ENCODE measurements around the gene RAB20.
A peak's percentile ranks its signal among the peaks of the same experiment; 100 is the strongest.
"Not testable (repeated sequence)": the region's sequence is repeated elsewhere in the genome, so short reads cannot be mapped to it uniquely, and the experiment has no call there.

The RAB20 gene

DNA sequence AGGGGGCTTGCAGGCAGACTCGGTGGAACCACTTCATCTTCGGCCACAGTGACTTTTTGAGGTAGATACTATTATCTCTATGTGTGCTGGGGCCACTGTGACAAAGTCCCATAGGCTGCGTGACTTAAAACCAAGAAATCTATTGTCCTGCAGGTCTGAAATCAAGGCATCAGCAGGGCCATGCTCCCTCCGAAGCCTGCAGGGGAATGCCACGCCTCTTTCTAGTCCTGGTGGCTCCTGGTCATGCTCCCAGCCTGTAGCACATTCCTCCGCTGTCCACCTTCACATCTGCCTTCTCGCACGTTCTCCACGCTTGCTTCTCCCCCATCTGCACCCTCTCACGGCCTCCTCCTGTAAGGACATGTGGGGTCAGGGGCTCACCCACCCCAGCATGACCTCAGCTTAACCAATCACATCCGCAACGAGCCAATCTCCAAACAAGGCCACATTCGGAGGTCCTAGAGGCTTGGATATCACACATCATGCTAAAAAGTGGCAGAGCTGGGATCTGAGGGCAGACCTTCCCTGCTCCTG lies 21.0 kb upstream of the RAB20 start:
- Mint-ChIP-seq H3K4me1 (ENCODE audit: low read depth) (no peaks in the 10 kb centered on the region), H3K4me3 (no peak overlapping the region), H3K9me3 (no peaks in the 10 kb centered on the region), H3K27ac (no peak overlapping the region), H3K36me3 (ENCODE audit: low read depth) (no peaks in the 10 kb centered on the region), H3K27me3 (peaks cover 23% of the 10 kb centered on the region)

DNA sequence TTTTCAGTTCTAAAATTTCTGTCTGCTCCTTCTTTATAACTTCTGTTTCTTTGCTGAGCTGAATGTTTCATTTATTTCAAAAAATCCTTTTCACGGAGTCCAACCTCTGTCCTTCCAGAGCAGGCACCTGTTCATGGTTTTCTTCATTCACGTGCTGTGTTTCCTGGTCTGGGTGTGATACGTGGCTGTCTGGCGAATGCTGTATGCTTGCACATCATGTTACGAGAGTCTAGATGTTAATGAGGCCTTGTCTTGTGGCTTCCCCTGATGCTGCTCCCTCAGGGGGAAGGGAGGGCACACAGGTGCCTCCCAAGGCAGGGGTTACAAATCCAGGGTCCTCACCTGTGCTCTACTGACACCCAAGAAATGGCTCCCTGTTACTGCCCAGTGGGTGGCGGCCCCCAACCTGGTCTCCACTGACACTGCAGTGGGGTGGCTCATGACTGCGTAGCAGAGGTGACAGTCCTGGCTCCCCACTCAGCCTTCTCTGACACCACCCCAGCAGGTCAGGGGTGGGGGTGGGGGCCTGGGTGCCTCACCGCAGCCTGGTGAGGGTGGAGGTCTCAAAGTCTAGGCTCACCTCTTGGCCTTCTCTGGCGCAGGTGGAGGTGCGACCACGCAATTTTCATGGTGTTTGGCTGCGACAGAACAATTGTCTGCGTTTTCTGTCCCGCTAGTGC lies 20.1 kb upstream of the RAB20 start:
- Mint-ChIP-seq H3K36me3 (ENCODE audit: low read depth) (no peaks in the 10 kb centered on the region), H3K9me3 (no peaks in the 10 kb centered on the region), H3K27ac (no peak overlapping the region), H3K27me3 (peaks cover 31% of the 10 kb centered on the region), H3K4me3 (no peak overlapping the region), H3K4me1 (ENCODE audit: low read depth) (no peaks in the 10 kb centered on the region)

DNA sequence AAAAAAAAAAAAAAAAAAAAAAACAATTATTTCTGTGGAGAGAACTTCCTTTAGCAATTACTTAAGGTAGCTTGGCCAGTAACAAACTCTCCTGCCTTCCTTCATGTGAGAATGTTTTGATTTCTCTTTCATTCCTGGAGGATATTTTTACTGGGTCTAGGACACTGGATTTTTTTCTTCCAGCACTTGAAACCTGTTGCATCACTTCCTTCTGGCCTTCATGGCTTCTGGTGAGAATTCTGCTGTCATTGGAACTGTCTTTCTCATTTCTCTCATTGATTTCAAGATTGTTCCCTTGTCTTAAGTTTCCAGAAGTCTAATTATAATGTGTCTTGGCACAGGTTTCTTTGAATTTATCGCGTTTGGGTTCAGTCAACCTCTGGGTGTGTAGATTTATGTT lies 19.3 kb upstream of the RAB20 start:
- Mint-ChIP-seq H3K4me1 (ENCODE audit: low read depth) (peaks cover 5% of the 10 kb centered on the region), H3K9me3 (no peaks in the 10 kb centered on the region), H3K27me3 (peaks cover 36% of the 10 kb centered on the region), H3K36me3 (ENCODE audit: low read depth) (no peaks in the 10 kb centered on the region), H3K27ac (no peak overlapping the region), H3K4me3 (no peak overlapping the region)

DNA sequence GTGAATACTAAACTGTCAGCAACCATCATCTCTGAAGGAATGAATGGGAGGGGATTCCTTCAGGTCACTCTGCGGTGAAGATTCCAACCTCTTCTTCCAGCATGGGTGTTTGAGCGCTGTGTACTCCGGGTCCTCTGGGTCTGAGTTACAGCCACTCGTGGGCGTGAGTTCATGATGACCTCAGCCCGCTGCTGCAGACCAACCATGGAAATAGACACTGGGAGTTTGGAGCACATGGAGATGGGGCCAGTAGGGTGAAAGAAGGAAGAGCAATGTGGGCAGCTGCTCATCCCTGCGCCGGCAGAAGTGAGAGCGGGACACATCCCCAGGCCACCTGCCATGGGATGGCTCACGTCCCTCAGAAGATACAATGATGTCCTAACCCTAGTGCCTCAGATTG lies 16.8 kb upstream of the RAB20 start:
- H3K4me3 Mint-ChIP-seq = no peak overlapping the region
- H3K36me3 Mint-ChIP-seq (ENCODE audit: low read depth) = no peaks in the 10 kb centered on the region
- H3K4me1 Mint-ChIP-seq (ENCODE audit: low read depth) = peaks cover 18% of the 10 kb centered on the region
- peaks cover 48% of the 10 kb centered on the region for H3K27me3 Mint-ChIP-seq
- H3K27ac Mint-ChIP-seq = no peak overlapping the region
- H3K9me3 Mint-ChIP-seq = no peaks in the 10 kb centered on the region

DNA sequence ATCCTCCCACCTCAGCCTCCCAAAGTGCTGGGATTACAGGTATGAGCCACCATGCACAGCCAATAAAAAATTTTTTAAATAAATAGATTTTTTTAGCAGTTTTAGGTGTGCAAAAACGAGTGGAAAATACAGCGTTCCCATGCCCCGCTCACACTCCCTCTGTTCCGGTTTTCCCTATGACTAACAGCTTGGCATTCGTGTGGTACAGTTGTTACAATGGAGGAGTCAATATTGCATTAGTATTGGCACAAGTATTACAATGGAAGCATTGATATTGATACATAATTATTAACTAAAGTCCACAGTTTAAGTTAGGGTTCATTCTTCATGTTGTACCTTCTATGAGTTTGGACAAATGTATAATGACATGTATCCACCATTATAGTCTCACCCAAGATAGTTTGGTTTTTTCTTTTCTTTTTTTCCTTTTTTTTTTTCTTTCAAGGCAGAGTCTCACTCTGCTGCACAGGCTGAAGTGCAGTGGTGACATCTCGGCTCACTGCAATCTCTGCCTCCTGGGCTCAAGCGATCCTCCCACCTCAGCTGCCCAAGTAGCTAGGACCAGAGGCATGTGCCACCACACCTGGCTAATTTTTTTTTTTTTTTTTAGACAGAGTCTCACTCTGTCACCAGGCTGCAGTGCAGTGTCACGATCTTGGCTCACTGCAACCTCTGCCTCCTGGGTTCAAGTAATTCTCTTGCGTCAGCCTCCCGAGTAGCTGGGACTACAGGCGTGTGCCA lies 15.4 kb upstream of the RAB20 start:
- no peaks in the 10 kb centered on the region for H3K36me3 Mint-ChIP-seq (ENCODE audit: low read depth)
- H3K27ac Mint-ChIP-seq = no peak overlapping the region
- H3K4me3 Mint-ChIP-seq = no peak overlapping the region
- peaks cover 52% of the 10 kb centered on the region for H3K27me3 Mint-ChIP-seq
- H3K4me1 Mint-ChIP-seq (ENCODE audit: low read depth) = peaks cover 18% of the 10 kb centered on the region
- H3K9me3 Mint-ChIP-seq = no peaks in the 10 kb centered on the region

DNA sequence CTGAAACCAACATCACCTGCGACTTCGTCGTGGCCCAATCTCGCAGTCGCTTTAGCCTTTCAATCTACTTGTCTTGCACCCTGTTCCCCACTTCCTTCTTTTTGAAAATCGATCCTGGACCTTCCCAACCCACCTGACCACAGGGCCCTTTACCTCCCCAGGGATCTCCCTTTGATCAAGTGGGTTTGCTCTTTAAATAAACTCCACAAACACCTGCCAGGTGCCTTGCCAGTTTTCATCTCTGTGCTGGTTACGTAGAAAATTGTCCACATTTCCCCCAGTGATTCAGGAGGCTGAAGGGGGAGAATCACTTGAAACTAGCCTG lies 14.5 kb upstream of the RAB20 start:
- Mint-ChIP-seq H3K27ac (no peak overlapping the region), H3K9me3 (no peaks in the 10 kb centered on the region), H3K27me3 (peaks cover 57% of the 10 kb centered on the region), H3K4me1 (ENCODE audit: low read depth) (peaks cover 18% of the 10 kb centered on the region), H3K4me3 (no peak overlapping the region), H3K36me3 (ENCODE audit: low read depth) (no peaks in the 10 kb centered on the region)

DNA sequence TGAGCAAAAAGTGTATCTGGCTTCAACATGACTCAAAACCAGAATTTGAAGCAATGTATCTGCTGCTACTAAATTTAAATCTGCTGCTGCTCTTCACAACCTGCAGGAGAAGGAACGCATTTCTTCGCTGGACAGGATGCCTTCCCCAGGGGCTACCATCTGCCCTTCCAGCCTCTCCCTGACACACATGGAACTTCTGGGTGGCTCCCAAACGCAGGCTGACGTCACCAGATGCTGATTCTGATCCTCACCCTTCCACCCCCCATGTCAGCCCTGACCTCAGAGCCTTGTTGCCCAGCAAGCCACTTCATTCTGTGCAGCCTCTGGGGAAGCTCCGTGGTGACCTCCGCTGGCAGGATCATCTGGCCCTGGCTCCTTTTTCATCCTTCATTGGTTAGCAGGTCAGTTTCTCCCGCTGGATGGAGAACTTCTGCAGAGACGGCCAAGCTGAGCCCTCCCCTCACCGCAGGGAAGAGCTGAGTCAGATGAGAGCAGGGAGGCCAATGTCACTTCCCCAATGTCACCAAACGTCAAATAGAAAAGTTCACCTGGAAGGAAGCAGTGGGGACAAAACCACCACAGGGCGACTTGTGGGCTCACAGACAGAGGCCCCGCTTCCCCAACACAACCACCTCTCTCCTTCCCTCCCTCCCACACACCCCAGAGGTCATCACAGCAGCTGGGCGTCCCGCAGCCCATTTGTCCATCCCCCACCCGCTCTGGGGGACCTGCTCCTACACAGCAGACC lies 14.0 kb upstream of the RAB20 start:
- peak overlapping the region; percentile 32 for H3K4me3 Mint-ChIP-seq
- H3K27ac Mint-ChIP-seq = peak overlapping the region; percentile 36

DNA sequence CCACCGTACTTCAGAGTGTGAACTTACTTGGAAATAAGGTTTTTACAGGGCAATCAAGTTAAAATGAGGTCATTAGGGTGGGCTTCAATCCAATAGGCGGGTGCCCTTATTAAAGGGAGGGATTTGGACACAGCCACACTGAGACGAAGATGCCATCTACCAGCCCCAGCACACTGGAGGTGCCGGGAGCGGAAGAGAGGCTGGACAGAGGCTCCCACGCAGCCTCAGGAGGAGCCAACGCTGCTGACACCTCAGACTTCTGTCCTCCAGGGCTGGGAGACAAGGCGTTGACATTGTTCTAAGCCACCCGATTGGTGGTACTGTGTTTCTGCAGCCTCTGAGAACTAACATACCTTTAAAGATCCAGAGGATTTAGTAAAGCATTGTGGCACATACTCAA lies 12.6 kb upstream of the RAB20 start:
- Mint-ChIP-seq H3K36me3 (ENCODE audit: low read depth) (no peaks in the 10 kb centered on the region), H3K27ac (no peak overlapping the region), H3K4me1 (ENCODE audit: low read depth) (peaks cover 18% of the 10 kb centered on the region), H3K9me3 (no peaks in the 10 kb centered on the region), H3K4me3 (no peak overlapping the region), H3K27me3 (peaks cover 60% of the 10 kb centered on the region)

More for the DNA sequence above, 14.0 kb upstream of the RAB20 start:
- no peaks in the 10 kb centered on the region for H3K9me3 Mint-ChIP-seq
- peaks cover 57% of the 10 kb centered on the region for H3K27me3 Mint-ChIP-seq
- H3K36me3 Mint-ChIP-seq (ENCODE audit: low read depth) = no peaks in the 10 kb centered on the region
- H3K4me1 Mint-ChIP-seq (ENCODE audit: low read depth) = peaks cover 18% of the 10 kb centered on the region

DNA sequence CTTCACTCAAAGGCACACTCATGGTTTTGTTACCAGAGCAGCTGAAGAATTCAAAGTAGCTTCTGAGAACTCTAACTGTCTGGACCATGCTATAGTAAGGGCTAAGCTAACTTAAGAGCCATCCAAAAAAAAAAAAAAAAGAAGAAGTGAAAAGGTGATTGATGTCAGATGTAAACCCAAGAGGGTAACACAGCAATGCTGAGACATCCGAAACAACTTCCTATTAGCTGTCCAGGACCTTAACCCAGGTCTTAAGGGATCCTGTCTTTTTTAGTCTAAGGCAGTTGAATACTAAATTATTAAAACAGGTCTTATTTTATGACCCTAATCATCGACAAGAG lies 11.2 kb upstream of the RAB20 start:
- no peaks in the 10 kb centered on the region for H3K9me3 Mint-ChIP-seq
- H3K36me3 Mint-ChIP-seq (ENCODE audit: low read depth) = no peaks in the 10 kb centered on the region
- H3K27ac Mint-ChIP-seq = no peak overlapping the region
- H3K4me3 Mint-ChIP-seq = no peak overlapping the region
- H3K4me1 Mint-ChIP-seq (ENCODE audit: low read depth) = peaks cover 18% of the 10 kb centered on the region
- H3K27me3 Mint-ChIP-seq = peaks cover 58% of the 10 kb centered on the region

DNA sequence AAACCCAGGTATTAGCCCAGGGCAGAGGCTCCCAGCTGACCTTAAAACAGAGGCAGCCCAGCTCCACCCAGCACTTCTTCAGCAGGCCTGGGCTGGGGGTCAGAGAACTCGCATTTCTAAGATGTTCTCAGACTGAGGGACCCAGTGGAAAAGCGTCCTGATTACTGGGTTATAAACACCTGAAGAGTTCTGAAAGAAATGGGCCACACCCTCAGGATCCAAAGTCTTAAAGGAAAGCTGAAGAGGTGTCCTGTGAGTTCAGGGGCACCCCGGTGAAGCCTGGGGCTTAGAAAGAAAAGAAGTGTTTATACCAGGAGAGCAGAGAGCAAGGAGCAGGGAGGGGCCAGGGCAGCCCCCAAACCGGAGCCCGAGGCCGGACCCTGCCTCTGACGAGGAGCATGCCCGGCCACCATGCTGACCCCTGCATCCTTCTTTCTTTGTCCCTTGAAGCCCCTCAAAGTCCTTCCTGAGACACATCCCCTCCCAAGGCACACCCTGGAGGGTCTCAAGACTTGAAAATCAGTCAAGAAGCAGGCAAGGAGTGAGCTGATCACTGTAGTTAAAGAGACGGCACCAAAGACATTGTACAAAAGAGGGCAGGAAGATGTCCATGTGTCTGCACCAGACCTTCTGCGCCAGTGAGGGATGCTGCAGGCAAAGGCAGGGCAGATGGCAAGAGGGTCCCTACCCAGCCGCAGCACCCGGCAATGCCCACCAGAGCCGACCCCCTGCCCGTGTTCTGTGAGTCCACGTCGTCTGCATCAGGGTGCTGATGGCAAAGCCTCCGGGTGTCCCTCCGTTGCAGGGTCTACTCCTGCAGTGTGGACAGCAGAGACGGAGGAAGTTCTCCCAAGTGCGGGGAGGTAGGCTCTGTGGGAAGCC lies 10.6 kb upstream of the RAB20 start:
- no peaks in the 10 kb centered on the region for H3K36me3 Mint-ChIP-seq (ENCODE audit: low read depth)
- no peaks in the 10 kb centered on the region for H3K9me3 Mint-ChIP-seq
- peaks cover 55% of the 10 kb centered on the region for H3K27me3 Mint-ChIP-seq
- peaks cover 18% of the 10 kb centered on the region for H3K4me1 Mint-ChIP-seq (ENCODE audit: low read depth)
- no peak overlapping the region for H3K4me3 Mint-ChIP-seq
- no peak overlapping the region for H3K27ac Mint-ChIP-seq

DNA sequence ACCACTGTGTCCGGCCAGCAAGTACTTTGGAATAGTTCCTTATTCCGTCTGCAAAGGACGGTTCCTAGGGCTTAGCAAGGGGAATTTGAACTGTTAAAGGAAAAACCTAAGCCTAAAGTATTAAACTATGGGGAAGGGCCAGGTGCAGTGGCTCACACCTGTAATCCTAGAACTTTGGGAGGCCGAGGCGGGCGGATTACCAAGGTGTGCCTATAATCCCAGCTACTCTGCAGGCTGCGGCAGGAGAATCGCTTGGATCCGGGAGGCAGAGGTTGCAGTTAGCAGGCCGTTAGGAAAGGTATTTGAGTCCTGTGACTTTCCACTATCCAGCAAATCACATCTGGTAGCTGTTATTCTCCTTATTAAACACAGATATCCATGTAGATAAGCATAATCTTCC lies 9.4 kb upstream of the RAB20 start:
- Mint-ChIP-seq H3K4me3 (no peak overlapping the region), H3K36me3 (ENCODE audit: low read depth) (no peaks in the 10 kb centered on the region), H3K27me3 (peaks cover 47% of the 10 kb centered on the region), H3K4me1 (ENCODE audit: low read depth) (peaks cover 13% of the 10 kb centered on the region), H3K9me3 (no peaks in the 10 kb centered on the region), H3K27ac (no peak overlapping the region)

DNA sequence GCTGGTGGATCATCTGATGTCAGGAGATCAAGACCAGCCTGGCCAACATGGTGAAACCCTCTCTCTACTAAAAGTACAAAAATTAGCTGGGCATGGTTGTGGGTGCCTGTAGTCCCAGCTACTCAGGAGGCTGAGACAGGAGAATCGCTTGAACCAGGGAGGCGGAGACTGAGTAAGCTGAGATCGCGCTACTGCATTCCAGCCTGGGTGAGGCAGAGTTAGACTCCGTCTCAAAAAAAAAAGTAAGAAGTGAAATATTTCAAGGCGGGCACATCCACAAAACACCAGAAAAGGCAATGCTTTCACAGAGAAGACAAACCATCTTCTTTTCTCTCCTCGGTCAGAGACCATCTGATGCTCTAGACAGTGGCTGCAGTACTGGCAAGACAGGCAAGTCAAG lies 8.4 kb upstream of the RAB20 start:
- H3K36me3 Mint-ChIP-seq (ENCODE audit: low read depth); H3K9me3 Mint-ChIP-seq; H3K4me1 Mint-ChIP-seq (ENCODE audit: low read depth); H3K27ac Mint-ChIP-seq; H3K4me3 Mint-ChIP-seq: not testable (repeated sequence)
- H3K27me3 Mint-ChIP-seq = peaks cover 37% of the 10 kb centered on the region

DNA sequence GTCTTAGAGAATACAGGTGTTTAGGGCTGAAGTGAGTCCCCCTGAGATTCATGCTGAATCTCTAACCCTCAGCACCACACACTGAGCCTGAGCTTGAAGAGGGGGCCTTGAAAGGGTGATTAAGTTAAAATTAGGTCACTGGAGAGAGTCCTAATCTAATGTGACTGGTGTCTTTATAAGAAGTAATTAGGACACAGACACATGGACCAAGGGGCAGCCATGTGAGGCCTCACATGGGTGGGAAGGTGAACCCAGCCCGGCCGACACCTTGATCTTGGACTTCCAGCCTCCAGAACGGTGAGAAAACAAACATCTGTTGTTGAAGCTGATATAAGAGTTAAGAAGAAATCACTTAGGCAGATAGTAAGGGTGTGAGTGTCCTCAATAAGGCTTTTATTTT lies 7.1 kb upstream of the RAB20 start:
- Mint-ChIP-seq H3K9me3 (no peaks in the 10 kb centered on the region), H3K4me1 (ENCODE audit: low read depth) (no peaks in the 10 kb centered on the region), H3K27ac (no peak overlapping the region), H3K27me3 (peaks cover 27% of the 10 kb centered on the region), H3K36me3 (ENCODE audit: low read depth) (no peaks in the 10 kb centered on the region), H3K4me3 (no peak overlapping the region)

DNA sequence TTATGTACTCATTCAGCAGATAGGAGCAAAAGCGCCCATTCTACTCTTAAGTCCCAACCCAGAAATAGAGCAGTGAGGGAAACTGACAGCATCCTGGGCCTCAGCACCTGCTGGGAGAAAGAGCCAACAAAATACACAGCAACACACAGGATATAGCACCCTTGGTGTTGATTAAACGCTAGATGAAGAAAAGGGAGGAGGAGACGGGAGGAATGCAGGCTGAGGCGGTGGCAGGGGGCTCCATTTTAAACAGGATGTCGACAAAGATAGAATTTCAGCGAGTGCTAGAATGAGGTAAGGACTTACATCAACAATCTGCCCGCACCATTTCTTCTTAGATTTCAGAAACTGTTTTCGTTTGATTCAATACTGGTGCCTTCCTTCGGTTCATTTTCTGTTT lies 4.6 kb upstream of the RAB20 start:
- Mint-ChIP-seq H3K27me3 (peaks cover 21% of the 10 kb centered on the region), H3K9me3 (no peaks in the 10 kb centered on the region), H3K27ac (no peak overlapping the region), H3K4me3 (no peak overlapping the region), H3K36me3 (ENCODE audit: low read depth) (no peaks in the 10 kb centered on the region), H3K4me1 (ENCODE audit: low read depth) (peaks cover 12% of the 10 kb centered on the region)

All from stimulated activated naive CD8-positive, alpha-beta T cell treated with anti-CD3 and anti-CD28 coated beads, Interleukin-15, Interleukin-2, amounts not matched to agents 100 ng/mL and 50 ng/mL, for 24 hours (primary cell).